SK-N-DZ (cell line): ENCODE measurements around the gene SLC6A12.

Experiments used
- DNase-seq: peaks from one replicate; pipeline ENCODE4 v3.0.0-alpha.2; 2015; ENCODE audit warnings: low spot score

Gene SLC6A12

GRCh38 chr12:234891-235415 lies 21.0 kb upstream of the SLC6A12 start:
- no peak for DNase-seq

GRCh38 chr12:234019-234418 lies 20.1 kb upstream of the SLC6A12 start:
- DNase-seq: no peak

- DNase-seq: no peak
These were observed 19.6 kb upstream of the SLC6A12 start for GRCh38 chr12:233615-233968.

- DNase-seq: peak; percentile 30
These were observed 19.0 kb upstream of the SLC6A12 start for GRCh38 chr12:232731-233614.

GRCh38 chr12:230925-231671 lies 17.1 kb upstream of the SLC6A12 start:
- no peak for DNase-seq

GRCh38 chr12:229441-230191 lies 15.7 kb upstream of the SLC6A12 start:
- no peak for DNase-seq

- no peak for DNase-seq
These were observed 14.9 kb upstream of the SLC6A12 start for GRCh38 chr12:228846-229200.

GRCh38 chr12:227923-228845 lies 14.2 kb upstream of the SLC6A12 start:
- DNase-seq: no peak

- no peak for DNase-seq
These were observed 13.4 kb upstream of the SLC6A12 start for GRCh38 chr12:227286-227915.

GRCh38 chr12:226401-226800 lies 12.4 kb upstream of the SLC6A12 start:
- DNase-seq: no peak

GRCh38 chr12:225012-225411 lies 11.1 kb upstream of the SLC6A12 start:
- DNase-seq: no peak

- no peak for DNase-seq
These were observed 10.4 kb upstream of the SLC6A12 start for GRCh38 chr12:224330-224729.

- DNase-seq: no peak
These were observed 9.9 kb upstream of the SLC6A12 start for GRCh38 chr12:223841-224240.

GRCh38 chr12:221736-222135 lies 7.8 kb upstream of the SLC6A12 start:
- no peak for DNase-seq

- DNase-seq: no peak
These were observed 7.1 kb upstream of the SLC6A12 start for GRCh38 chr12:220946-221550.

GRCh38 chr12:220491-220890 lies 6.5 kb upstream of the SLC6A12 start:
- no peak for DNase-seq

- peak; percentile 74 for DNase-seq
These were observed 6.0 kb upstream of the SLC6A12 start for GRCh38 chr12:219891-220352.

- no peak for DNase-seq
These were observed 5.0 kb upstream of the SLC6A12 start for GRCh38 chr12:218728-219590.

GRCh38 chr12:218221-218620 lies 4.3 kb upstream of the SLC6A12 start:
- DNase-seq: no peak
